ENCODE measurements around the gene ITGAD. TPM values are rescaled to one million over a fixed set of nuclear protein-coding genes. Genes with fewer than 3 reads are reported as not detected.
A peak's percentile ranks its signal among the peaks of the same experiment; 100 is the strongest.

The ITGAD gene
- total and polyA plus RNA-seq, 2 of the 13 experiments (the other 11 are each of a cell fraction or from before 2014, with no cell fraction given), result not detected

GRCh38 chr16:31382485-31383161 is 10.5 kb upstream of the ITGAD start (continued):
- TF ChIP-seq ZNF563 (CRISPR knock-in tag; IDR thresholded peaks at IDR 0.05) (no peak), ZNF598 (CRISPR knock-in tag; IDR thresholded peaks at IDR 0.05; ENCODE audit: borderline replicate concordance) (no peak), SNRNP70 (IDR thresholded peaks at IDR 0.05; ENCODE audit: low read depth, low read length) (no peak), TRIM22 (IDR thresholded peaks at IDR 0.05) (no peak), ZSCAN25 (CRISPR knock-in tag; IDR thresholded peaks at IDR 0.05) (no peak), JDP2 (CRISPR knock-in tag; IDR thresholded peaks at IDR 0.05; ENCODE audit: borderline replicate concordance) (no peak), AHR (CRISPR knock-in tag; IDR thresholded peaks at IDR 0.05) (no peak), ZFAT (CRISPR knock-in tag; conservative IDR thresholded peaks at IDR 0.05) (no peak), ZNF253 (CRISPR knock-in tag; IDR thresholded peaks at IDR 0.05; ENCODE audit: borderline replicate concordance) (no peak), ESRRA (CRISPR knock-in tag; IDR thresholded peaks at IDR 0.05; ENCODE audit: low read depth) (no peak), RXRB (CRISPR knock-in tag; IDR thresholded peaks at IDR 0.05; ENCODE audit: borderline replicate concordance) (peak; percentile 25; the same call in 1 of the 2 replicates), PAX8 (CRISPR knock-in tag; IDR thresholded peaks at IDR 0.05; ENCODE audit: borderline replicate concordance) (no peak), HNF1B (CRISPR knock-in tag; IDR thresholded peaks at IDR 0.05) (0 out of 2 replicates have a peak, but pooled peaks have one; percentile 17), KDM2A (CRISPR knock-in tag; IDR thresholded peaks at IDR 0.05; ENCODE audit: borderline replicate concordance, low read depth) (peak; percentile 77; the same call in 1 of the 2 replicates), THAP11 (CRISPR knock-in tag; IDR thresholded peaks at IDR 0.05) (0 out of 2 replicates have a peak, but pooled peaks have one; percentile 22)
- TF ChIP-seq, protein P1, sequence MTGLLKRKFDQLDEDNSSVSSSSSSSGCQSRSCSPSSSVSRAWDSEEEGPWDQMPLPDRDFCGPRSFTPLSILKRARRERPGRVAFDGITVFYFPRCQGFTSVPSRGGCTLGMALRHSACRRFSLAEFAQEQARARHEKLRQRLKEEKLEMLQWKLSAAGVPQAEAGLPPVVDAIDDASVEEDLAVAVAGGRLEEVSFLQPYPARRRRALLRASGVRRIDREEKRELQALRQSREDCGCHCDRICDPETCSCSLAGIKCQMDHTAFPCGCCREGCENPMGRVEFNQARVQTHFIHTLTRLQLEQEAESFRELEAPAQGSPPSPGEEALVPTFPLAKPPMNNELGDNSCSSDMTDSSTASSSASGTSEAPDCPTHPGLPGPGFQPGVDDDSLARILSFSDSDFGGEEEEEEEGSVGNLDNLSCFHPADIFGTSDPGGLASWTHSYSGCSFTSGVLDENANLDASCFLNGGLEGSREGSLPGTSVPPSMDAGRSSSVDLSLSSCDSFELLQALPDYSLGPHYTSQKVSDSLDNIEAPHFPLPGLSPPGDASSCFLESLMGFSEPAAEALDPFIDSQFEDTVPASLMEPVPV (CRISPR knock-in tag; IDR thresholded peaks at IDR 0.05), result no peak
- TF ChIP-seq, protein P2, sequence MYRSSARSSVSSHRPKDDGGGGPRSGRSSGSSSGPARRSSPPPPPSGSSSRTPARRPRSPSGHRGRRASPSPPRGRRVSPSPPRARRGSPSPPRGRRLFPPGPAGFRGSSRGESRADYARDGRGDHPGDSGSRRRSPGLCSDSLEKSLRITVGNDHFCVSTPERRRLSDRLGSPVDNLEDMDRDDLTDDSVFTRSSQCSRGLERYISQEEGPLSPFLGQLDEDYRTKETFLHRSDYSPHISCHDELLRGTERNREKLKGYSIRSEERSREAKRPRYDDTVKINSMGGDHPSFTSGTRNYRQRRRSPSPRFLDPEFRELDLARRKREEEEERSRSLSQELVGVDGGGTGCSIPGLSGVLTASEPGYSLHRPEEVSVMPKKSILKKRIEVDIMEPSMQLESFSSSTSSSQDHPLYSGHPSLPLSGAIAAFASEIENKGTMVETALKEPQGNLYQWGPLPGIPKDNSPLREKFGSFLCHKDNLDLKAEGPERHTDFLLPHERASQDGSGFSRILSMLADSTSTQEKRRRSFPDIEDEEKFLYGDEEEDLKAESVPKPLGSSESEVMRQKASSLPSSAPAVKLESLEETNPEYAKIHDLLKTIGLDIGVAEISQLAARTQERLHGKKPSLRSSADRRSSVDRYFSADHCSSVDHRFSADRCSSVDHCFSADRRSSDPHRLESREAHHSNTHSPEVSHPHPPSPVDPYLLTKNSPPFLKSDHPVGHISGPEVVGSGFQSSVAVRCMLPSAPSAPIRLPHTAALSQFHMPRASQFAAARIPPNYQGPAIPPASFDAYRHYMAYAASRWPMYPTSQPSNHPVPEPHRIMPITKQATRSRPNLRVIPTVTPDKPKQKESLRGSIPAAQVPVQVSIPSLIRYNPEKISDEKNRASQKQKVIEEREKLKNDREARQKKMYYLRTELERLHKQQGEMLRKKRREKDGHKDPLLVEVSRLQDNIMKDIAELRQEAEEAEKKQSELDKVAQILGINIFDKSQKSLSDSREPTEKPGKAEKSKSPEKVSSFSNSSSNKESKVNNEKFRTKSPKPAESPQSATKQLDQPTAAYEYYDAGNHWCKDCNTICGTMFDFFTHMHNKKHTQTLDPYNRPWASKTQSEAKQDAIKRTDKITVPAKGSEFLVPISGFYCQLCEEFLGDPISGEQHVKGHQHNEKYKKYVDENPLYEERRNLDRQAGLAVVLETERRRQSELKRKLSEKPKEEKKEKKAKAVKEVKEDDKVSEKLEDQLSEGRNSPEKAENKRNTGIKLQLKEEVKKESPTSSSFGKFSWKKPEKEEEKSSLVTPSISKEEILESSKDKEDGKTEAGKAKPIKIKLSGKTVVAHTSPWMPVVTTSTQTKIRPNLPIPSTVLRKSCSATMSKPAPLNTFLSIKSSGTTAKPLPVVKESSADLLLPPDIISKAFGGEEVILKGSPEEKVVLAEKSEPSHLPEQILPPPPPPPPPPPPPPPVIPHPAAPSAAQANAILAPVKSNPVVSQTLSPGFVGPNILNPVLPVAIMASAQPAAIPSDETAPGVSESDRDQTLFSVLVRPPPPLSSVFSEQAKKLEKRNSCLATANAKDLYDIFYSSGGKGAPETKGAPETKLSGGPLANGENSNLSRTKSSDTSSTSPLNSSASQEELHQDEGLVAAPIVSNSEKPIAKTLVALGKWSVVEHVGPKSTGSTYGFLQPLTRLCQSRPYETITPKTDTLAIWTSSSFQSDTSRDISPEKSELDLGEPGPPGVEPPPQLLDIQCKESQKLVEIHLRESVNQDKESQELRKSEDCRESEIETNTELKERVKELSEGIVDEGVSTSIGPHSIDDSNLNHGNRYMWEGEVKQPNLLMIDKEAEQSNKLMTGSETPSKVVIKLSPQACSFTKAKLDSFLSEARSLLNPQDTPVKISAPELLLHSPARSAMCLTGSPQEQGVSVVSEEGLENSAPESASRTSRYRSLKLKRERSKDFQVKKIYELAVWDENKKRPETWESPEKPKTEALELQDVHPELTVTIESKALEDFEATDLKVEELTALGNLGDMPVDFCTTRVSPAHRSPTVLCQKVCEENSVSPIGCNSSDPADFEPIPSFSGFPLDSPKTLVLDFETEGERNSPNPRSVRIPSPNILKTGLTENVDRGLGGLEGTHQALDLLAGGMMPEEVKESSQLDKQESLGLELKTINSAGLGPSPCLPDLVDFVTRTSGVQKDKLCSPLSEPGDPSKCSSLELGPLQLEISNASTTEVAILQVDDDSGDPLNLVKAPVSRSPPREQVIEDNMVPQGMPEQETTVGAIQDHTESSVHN (CRISPR knock-in tag; IDR thresholded peaks at IDR 0.05), result no peak

Measured in HepG2 (cell line).